Occipital lobe (tissue), 2 donors: ENCODE data around the gene MYRFL. TPM values are rescaled to one million over a fixed set of nuclear protein-coding genes. Genes with fewer than 3 reads are reported as not detected.
A peak's percentile ranks its signal among the peaks of the same experiment; 100 is the strongest.

ENCODE experiments used
- DNase-seq: peaks from one replicate; lab custom pipeline; 2025; lab: John Stamatoyannopoulos, UW
- total RNA-seq: library from RNA; depleted of rRNA; stranded (reverse); fragments of >200 nt; gene quantifications from one replicate; pipeline ENCODE4 v1.2.3, GENCODE V29; 2014

MYRFL gene
- total RNA-seq, 1 donor from 2014 or later, result 0.78 TPM

DNA sequence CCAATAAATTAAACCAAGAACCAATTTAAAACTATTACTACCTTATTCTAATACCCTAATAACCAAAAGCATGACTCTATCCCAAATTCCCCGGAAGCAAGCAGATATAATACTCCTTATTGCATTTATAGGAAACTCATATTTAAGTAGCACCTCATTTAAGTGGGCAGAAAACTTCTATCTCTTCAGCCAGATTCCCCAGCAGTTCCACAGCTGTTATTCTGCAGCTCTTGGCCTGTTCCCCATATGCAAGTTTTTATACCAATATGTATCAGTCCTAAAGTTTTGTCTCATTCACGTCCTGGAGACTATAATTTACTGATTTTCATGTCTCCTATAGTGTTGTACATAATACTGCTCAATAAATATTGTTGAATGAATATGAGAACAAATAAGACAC, 106.5 kb downstream of the MYRFL start:
- DNase-seq, result no peak

DNA sequence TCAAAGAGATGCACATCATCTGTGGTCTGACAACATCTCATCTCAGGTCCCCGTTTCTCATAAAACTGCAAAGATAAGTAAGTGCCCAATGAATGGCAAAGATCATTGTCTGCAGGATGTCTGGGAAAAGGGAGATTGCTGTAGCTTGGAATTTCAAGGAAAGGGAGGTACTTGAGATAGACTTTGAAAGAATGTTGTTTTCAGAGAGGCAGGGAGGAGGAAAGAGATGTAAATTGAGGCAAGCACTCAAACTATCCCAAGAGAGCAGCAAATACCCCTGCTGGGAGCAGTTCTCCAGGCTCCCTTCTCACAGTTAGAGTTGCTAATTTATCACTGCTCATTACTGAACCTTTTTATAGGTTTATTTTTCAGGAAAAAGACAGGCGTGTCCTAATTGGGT, 107.1 kb downstream of the MYRFL start:
- DNase-seq, result no peak

DNA sequence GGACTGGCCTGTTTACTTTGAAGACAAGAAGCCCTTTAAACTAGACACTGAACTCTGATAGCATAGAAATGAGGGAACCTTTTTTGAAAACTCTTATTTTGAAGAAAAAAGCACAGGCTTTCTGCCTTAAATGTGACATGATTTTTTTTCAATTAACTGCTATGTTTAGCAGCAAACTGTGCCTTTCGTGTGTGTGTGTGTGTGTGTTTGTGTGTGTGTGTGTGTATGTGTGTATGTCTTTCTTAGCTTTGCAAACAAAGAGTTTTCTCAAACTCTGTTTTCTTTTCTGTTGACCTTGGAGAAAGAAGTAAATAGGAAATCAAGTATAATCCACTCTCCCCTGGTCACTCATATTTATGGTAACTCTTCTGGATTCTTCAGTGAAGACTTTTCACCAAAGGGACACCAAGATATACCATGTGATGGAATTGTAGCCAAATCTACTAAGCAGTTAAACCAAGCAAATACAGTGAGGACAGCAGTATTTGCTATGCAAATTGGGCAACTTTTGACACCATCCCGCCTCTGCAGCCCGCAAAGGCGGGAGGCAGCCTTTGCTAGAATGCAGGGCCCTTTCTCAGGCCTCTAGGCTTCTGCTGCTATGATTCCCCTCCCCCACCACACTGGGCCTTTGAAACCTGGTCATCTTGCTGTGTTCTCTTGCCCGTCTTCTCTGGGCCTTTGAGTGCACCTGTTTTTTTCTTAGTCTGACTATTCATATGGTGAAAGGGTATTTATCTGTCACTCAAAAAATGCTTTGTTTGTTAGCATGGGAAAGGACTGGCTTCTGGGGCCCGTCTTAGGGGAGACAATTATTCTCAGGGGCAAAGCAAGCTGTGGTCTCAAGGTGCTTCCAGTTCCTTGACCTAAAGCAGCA, 107.9 kb downstream of the MYRFL start:
- DNase-seq, result no peak

DNA sequence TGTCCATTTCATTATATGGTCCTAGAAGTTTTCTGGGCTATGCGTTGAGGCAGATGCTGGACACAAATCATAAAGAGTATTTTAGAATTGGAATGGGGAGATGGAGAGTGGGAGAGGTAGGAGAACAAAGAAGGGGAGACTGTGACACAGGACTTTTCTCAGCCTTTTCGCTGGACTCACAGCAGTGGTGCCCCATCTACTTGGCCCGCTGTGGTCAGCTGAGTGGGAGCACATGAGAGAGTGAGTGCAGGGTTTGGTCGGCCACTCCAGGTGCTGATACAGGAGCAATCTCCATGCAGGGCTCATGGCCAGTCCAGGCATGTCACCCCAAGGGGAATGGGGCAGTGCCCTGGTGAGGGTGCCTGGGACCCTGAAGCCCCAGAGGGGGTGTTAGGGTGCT, 109.0 kb downstream of the MYRFL start:
- no peak for DNase-seq

DNA sequence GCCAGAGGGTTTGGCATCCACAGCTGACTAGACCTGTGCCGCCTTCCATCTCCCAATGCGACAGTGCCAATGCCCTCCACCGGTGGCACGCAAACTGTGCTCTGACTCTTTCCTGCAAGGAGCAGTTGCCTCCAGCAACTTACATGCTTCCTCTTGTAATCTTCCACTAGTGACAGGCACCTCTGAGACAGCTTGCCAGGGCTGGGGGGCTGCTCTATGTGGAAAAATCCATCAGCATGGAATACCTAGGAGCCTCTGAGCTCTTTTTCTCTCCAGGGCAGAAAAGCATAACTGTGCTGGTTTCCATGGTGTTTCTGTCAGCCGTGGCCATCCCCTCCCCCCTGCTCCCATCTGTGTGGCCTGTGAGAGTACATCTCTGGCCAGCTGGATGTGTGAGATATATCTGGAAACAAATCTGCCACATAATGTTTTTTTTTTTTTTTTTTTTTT, 110.6 kb downstream of the MYRFL start:
- DNase-seq, result peak; percentile 3

DNA sequence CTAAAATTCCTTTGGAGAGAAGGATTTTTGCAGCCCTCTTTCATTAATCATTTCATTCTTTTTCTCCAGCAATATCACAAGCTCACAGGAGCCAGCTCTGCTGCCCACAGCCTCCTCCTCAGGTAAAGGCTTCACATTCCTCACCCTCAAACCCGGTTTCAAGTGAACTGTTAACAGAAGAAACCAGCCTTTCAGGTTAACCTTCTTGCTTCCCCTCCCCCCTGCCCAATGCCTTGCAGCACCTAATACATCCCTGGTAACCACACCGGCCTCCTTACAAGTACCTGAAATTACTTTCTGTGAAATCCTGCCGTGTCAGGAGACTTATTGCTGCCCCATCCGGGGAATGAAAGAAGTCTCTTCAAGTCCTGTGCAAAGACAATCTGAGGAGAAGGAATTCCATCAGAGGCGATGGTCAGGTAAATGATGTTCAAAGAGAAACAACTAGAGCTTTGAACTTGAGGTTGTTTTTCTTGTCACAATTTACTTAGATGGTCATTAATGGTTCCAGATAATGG, 111.2 kb downstream of the MYRFL start:
- DNase-seq, result no peak

DNA sequence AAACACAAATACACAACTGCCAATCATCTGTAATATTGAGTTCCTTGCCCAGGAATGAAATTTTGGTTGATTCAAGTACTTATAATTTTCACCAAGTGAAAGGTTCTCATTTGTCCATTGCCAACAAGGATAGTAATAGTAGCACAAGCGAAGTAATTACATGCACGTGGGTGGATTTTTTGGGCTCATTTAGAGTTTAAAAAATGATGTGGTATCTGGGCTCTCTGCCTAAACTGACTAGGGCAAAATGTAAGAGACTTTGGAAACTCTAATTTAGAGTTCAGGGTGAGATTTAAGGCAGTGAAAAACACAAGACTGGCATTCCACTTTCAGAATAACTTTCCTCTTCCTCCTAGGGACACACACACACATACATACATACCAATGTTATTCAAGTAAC, 111.7 kb downstream of the MYRFL start:
- DNase-seq, result no peak

DNA sequence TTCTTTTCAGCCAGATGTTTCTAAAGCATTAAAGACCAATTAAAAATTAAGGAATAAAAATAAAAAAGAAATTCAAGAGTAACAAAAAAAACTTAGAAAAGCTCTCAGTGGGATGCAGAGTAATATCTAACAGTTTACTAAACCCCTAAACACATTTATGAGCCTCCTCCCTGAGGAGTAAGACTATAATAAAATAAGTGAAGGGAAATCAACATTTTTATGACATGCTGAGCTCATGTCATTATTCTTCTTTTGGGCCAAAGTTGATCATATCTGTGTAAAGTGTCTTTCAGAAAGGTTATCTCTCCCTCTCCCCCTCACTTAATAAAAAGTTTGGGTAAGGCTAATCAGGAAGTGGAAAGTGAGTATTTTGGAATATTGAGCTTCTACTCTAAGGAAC, 122.1 kb downstream of the MYRFL start:
- no peak for DNase-seq

DNA sequence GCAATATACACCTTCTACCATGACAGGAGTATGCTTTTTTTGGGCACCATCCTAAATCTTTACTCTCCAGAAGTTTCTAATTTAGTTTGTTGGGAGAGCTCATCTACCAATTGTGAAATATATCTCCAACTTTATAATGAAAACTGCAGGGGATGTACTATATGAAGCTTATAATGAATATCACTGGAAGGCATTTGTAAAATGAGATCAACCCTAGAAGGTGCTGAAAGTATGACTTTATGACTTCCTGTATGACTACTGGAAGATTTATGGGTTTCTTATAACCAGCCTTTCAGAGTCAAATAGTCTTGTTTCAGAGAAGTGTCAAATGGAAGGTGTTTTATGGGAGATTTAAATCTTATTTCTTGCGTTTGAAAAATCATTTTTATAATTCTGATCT, 122.9 kb downstream of the MYRFL start:
- DNase-seq, result no peak

DNA sequence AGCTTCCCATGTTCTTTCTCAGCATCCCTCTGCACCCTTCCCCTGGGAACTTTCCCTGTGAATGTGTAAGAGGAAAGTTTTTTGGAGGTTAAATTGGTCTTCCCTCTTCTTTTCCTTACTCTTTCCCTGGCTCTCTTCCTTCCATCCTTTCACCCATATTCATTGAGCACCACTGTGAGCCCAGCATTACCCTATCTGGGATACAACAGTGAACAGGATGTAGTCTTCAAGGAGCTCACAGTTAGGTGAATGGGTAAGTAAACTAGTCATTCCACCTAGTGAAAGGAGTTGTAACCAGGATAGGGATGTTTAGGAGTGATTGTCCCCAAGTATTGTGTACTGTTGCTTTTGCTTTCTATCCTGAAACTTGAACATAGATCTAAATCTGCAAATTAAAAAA, 123.8 kb downstream of the MYRFL start:
- DNase-seq, result no peak

DNA sequence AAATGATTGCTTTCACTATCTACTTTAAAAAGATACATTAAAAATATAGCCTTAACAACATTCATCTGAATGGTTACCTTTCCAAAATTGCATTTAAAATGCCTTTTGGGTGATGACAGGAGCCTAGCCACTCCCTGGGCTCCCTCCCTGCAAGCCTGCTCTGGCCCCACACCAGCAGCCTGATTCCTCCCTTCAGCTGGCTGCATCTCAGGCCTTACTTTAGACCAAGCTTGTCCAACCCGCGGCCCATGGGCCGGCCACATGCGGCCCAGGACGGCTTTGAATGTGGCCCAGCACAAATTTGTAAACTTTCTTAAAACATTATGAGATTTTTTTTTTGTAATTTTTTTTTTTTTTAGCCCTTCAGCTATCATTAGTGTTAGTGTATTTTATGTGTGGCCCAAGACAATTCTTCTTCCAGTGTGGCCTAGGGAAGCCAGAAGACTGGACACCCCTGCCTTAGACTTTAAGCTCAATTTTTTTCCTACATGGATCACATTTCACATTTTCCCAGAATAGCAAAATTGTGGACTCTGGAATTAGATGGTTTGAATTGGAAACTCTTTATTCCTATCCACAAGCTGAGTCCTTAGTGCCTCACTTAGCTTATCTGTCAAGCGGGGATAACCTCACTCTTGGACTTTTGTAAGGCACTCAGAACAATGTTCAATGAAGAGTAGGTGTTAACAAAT, 124.4 kb downstream of the MYRFL start:
- no peak for DNase-seq

DNA sequence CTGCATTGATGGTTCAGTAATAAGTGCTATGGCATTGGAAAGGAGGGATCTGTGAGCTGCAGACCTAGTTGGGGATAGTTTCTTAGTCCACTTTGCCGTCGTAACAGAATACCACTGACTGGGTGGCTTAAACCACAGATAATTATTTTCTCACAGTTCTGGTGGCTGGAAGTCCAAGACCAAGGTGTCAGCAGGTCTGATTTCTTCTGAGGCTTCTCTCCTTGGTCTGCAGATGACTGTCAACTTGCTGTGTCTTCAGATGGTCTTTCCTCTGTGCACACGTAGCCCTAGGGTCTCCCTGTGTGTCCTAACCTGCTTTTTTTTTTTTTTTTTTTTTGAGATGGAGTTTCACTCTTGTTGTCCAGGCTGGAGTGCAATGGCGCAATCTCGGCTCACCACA, 126.1 kb downstream of the MYRFL start:
- no peak for DNase-seq

DNA sequence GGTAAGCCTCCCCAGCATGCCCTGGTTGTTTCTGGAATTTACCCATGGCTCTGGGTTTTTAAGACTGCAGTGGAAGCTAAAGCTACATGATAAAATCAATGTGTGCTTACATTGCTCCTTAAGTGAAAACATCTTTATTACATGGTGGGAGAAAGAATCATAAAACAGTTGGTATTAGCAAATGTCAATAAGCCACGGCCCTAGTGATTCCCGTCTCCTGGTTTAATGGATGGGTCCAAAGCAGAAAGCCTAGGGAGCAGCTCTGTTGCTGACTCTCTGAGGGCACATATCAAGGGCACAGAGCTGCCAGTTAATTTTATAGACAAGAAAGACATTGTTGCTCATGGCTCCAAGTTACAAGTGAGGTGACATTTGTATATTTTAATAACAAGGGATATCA, 127.9 kb downstream of the MYRFL start:
- DNase-seq, result no peak

DNA sequence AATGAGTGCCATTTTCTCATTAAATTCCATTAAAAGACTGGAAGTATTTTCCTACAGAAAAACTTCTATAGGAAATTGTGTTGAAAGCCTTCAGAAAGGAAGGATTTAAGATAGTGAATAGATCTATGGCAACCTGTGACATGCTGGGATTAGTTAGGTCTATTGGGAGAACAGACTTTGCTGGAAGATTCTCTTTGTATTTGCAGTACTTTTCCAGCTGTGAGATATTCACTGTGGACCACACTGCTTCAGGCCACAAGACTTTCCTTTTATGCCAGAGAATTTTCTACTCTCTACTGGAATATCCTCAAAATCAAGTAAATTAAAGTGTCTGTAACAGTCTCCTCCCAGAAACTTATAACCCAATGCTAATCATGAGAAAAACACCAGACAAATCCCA, 136.2 kb downstream of the MYRFL start:
- DNase-seq, result no peak

DNA sequence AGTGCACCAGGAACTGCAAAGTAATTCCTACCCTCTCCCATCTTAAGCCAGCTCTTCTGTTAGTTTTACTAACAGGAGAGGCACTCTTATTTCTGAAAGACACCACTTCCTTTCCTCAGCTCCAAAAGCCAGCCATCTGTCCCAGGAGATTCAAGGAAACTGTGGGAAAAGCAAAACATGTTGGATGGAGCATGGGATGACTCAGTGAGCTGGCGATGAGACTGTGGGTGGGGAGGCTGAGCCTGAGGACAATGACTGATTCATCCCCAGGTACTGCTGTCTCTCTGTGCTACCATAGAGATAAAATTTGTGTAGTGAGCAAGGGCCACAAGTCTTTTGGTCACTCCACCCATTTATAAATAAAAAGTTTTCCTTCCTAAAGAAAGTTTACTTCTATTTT, 141.4 kb downstream of the MYRFL start:
- DNase-seq, result peak; percentile 58

DNA sequence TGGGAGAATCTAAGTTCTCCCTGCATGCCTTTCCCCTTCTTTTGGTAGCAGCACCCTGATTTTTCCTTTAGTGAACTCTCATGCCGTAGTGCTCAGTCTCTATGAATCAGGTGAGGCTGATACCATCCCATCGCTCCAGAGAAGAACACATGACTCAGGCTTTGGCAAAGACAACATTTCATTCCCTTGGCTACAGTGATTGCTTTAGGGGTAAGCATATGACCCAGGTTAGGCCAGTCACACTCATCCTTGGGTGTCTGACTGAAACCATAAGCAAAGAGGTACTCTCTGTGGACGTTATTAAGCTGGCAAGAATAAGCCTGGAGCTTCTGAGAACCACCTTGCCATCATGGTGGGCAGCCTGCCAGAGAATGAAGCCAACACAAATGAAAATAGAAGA, 141.8 kb downstream of the MYRFL start:
- no peak for DNase-seq

DNA sequence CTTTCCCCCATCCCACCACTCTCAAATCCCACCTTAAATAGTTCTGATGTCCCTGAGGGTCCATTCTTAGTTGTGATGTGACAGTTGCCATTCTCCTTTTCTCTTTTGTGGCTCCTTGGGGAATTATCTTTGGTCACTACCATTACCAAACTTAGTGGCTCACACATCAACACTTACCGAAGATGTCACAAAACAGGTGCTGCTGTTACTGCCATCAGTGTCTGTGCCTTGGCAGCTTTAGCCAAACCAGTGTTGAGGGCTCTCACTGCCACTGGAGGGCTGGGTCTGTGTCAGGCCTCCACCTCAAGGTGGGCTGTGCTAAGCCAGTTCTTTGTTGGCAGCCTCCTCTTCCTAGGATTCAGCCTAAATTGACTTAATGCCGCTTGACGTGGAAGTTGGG, 144.0 kb downstream of the MYRFL start:
- no peak for DNase-seq

DNA sequence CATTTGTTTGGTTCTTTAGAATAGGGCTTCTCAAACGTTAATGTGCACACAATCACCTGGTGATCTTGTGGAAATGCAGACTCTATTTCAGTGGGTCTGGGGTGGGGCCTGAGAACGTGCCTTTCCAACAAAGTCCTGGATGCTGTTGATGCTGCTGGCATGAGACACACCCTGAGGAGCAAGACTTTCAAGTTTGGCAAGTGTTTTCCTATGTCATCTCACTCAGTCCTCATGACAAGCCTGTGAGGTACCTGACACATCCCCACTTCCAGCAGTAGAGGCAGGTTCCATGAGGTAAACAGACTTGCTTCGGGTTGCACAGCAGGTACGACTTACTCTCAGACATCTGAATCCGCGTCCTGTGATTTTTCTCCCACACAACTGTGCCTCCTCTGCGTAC, 147.1 kb downstream of the MYRFL start:
- no peak for DNase-seq

DNA sequence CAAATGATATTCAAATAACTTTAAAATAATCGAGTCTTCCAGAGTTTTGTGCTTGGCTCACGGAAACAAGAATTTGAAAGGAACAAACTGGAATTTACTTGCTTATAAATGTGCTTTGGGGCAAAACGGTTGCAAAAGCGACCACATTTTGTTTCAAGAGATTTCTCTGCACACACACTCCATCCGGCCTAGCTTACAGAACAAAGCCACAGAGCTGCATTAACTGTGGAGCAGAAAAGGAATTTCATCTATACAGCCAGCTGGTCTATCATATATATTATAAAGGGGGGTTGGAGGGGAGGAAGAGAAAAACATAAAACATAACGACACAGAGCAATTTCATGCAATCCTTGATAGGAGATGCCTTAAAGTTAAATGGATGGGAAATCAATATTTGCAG, 153.0 kb downstream of the MYRFL start:
- DNase-seq, result no peak

DNA sequence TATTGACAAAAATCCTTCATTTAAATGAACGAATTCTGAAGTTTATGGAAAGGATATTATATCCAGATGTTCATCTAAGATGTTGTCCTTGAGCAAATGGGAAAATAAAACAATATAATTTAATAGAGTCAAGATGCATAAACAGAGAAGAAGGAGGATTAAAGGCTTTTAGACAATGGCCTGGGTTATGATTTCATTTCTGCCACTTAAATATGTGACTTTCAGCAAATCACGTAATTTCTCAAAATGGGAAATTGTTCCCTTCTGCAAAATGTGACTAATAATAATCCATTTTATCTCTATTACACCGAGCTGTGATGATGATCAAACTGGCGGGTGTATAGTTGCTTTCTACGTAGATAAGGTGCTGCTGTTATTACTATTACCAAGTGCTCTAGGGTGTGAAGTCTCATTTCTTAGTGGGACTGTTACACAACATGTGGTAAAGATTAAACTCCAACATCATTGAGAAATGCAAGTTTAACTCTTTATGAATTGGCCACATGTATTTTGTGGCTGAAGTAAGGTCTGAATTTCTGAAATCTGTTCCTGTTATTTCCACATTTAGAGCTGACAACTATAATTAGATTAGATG, 157.0 kb downstream of the MYRFL start:
- no peak for DNase-seq

DNA sequence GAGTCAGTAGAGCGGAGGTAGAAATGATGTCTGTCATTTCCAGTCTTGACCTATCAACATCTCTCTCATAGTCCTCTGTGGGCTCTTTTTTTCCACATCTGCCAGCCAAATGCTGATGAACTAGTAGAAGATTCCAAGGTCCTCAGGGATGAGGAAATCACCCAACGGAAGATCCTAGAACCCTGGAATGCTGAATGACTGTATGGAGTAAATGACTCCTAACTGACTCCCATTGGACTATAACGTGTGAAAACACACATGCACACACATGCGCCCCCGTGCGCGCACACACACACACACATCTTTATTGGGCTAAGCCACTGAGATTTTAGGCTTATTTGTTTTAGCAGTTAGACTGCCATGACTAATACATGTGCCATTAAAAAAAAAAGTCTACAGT, 159.2 kb downstream of the MYRFL start:
- DNase-seq, result no peak

DNA sequence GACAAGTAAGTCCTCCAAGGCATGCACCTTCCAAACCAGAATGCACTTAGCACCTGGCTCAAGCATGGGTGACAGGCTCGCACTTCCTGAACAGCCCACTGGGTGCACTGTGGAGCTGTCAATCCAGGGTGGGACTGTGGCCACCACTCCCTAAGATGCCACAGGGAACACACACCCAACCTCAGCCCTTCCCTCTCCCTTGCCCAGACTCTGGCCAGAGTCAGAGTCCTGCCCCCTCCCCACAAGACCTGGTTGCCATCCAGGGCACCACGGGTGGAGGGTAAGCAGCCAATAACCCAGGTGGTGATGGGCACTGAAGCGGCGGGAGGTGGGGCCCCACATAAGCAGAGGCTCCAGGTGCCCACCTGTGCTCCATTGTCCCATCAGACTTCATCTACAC, 160.6 kb downstream of the MYRFL start:
- DNase-seq, result no peak
